HG03095 (cell line): ENCODE data around the gene MICA.
"Not testable (repeated sequence)": the region's sequence is repeated elsewhere in the genome, so short reads cannot be mapped to it uniquely, and the experiment has no call there.

Source experiments
- ATAC-seq: cut with Tn5 transposase; IDR thresholded peaks from one replicate; pipeline ENCODE4 v1.9.1; 2021; ENCODE audit warnings: moderate library complexity; ENCODE audit not compliant: unreplicated experiment

The MICA gene

DNA sequence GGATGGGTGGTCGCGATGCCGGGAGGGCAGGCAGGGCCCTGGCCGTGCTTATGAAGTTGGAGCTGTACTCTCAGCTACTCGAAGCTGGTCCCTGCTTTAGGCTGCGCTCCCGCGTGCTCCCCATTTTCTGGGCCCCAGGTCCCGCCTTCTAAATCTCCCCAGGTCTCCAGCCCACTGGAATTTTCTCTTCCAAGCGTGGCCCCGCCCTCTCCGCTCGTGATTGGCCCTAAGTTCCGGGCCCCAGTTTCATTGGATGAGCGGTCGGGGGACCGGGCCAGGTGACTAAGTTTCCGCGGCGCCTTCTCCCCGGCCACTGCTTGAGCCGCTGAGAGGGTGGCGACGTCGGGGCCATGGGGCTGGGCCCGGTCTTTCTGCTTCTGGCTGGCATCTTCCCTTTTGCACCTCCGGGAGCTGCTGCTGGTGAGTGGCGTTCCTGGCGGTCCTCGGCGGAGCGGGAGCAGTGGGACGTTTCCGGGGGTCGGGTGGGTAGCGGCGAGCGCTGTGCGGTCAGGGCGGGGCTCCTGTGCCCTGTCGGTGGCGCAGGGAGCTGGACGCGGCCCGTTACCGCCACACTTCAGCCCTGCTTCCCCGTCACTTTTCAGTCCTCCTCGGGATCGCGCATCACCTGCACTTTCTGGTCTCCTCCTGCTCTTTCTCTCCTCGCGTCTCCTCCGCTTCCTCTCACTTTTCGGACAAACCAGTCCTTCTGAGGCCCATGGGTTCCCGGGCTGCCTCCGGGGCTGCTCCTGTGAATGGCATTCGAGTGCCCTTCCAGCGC is at the start of gene MICA:
MICA (plus strand) TSS at position 313 of the 778 bp plus-strand sequence; CDS start at position 351, 38 bp downstream.
- no peak for ATAC-seq

DNA sequence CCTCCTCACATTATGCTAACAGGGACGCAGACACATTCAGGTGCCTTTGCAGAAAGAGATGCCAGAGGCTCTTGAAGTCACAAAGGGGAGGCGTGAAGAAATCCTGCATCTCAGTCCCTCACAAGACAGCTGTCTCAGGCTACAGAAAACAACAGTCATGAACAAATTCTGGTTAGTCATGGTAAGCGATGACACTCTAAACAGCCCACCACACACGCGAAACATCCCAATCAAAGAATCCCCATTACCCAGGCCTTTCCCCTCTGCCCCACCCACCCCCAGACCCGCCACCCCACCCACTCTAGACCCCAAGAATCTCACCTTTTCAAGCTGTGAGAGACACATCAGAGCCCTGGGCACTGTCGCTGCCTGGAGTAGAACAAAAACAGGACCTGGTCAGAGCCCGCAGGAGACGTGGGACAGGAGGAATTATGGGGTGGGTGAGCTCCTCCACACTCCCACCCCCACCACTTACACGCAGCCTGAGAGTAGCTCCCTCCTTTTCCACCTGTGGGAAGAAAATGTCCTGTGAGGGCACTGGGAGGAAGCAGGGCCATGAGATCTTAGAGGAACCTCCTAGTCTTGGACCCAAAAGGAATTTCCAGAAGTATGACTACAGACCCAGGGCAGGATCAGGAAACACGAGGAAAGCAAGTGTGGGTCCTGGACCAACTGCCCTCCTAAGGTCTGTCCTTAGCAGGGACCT is 49.1 kb upstream of the MICA start:
- ATAC-seq, result no peak

- no peak for ATAC-seq
These were observed 48.4 kb upstream of the MICA start for GRCh38 chr6:31354864-31355582.

- no peak for ATAC-seq
These were observed 47.8 kb upstream of the MICA start for GRCh38 chr6:31355583-31355948.

GRCh38 chr6:31356216-31356945 is 47.0 kb upstream of the MICA start:
- ATAC-seq, result no peak

- peak; percentile 62 for ATAC-seq
These were observed 46.4 kb upstream of the MICA start, which contains the start of gene HLA-B for GRCh38 chr6:31356946-31357466. TSS of gene HLA-B (minus strand) at chr6:31357179. CDS start at chr6:31357158, 21 bp downstream.

- ATAC-seq, result no peak
These were observed 45.5 kb upstream of the MICA start for GRCh38 chr6:31357886-31358285.

DNA sequence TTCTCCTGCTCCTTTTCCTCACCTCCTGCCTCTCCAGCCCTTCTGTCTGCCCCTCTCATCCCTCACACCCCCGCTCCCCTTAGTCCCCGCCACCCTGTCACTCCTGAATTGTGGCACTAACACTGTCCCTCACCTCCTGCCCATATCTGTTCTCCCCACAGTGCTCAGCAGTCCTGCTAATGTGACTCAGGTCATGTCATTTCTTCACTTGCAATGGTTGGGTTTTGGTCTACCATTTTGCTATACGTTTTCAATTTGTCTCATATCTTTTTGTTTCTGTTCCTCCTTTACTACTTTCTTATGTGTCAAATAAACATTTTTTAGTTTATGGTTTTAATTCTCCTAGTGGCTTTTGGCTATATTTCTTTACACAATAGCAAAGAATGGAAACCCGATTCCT is 45.1 kb upstream of the MICA start:
- ATAC-seq, result no peak

DNA sequence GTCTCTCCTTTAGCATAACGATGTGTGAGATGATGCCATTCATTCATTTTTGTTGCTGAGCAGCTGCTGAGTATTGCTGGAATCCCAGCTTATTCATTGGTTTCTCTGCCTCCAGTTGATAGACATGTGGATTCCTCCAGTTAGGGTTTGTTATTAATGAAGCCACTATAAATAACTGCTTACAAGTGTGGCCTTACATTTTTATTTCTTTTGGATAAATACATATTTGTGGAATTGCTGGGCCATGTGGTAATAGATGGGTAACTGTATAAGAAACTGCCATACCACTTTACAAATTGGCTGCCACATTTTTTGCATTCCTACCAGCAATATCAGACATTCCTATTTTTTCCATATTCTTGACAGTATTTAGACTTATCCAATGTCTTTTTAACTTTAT is 43.8 kb upstream of the MICA start:
- no peak for ATAC-seq

- no peak for ATAC-seq
These were observed 40.6 kb upstream of the MICA start for GRCh38 chr6:31362751-31363150.

DNA sequence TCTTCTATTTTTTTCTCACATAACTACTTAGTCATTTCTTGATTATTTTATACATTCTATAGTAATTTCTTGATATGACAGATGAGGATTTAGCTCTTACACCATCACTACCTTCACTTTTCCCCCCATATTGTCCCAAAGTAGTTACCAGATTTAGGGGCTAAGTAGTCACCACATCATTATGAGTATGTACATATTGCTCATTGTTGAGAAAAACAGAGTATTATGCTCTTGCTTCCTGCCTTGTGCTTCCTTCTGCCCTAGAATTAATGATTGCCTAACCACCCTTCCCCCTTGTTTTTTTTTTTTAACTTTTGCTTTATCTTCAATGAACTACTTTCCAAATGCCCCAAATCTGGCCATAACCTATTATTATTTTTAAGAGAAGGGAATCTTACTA is 39.6 kb upstream of the MICA start:
- ATAC-seq, result no peak

DNA sequence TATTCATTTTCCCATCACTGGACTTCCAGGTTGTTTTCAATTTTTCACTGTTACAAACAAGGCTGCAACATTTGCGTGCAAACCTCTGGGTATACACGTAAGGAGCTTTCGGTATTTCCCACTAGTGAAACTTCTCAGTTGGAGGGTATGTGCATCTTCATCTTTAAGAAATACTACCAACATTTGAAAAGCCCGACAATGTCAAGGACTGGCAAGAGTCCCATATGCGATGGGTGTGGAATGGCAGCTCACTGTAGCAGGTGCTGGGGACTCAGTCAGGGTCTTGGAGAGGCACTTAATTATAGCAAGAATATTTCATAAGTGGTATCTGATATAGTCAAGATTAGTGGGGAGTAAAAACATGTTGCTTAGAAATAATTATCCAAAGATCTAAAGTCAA is 37.5 kb upstream of the MICA start:
- no peak for ATAC-seq

- no peak for ATAC-seq
These were observed 36.5 kb upstream of the MICA start for GRCh38 chr6:31366693-31367470.

DNA sequence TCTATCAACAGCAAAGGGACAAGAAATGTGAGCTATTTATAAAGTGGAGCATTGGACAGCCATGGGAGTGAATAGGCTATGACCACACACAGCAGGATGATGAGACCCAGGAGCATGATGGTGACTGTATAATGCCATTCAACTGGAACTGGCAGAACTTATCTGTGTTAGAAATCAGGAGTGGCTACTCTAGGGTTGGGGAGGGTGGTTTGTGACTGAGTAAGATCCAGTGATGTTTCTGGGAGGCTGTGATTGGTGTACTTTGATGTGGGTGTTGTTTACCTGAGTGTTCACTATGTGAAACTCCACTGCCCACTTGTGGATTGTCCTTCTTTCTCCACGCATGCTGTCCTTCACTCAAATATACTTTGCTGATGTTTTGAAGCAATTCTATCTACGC is 34.9 kb upstream of the MICA start:
- no peak for ATAC-seq

- not testable (repeated sequence) for ATAC-seq
These were observed 29.3 kb upstream of the MICA start for GRCh38 chr6:31374118-31374517.

DNA sequence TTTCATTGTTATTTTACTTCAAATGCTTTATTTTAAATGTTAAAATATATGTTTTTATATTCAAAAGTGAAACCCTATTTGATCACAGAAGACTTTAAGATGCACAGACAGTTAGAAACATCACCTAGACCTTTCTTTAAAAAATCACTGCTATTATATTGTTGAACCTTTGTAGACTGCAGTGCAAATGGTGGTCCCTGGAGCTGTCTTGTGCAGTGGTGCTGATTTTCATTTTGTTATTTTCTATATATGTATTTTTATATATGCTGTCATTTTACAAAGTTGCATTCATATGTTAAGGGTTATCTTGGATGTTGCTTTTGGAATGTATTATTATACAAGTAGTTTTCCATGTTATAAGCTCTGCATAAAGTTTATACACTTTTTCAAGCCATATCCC is 27.7 kb upstream of the MICA start:
- ATAC-seq, result no peak

GRCh38 chr6:31377029-31377428 is 26.4 kb upstream of the MICA start:
- ATAC-seq, result no peak

DNA sequence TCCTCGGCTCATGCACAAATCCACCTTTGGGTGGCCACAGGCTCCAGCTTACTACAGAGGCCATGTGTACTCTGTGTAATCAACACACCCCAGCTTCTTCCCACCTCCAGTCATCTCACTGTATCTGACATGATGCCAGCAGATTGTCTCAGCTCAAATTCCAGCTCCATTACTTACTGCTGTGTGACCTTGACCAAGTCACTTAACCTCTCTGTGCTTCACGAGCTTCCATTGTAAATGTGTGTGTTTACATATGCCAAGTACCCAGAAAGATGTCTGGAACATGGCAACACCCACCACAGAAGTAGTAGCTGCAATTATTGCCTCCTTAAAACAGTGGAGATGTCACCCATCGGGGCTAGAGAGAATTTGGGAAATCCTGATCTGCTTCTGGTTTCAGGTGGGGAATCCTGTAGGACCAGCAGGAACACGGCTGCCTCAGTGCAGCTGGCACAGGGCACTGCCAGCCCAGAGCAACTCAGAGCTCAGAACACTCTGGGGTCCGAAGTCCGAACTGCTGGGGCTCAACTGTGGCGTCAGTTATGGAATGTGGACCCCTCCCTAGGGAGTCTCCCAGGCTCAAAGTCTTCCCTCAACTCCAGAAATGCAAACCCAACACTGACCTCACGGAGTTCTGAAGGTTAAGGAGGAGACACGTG is 25.2 kb upstream of the MICA start:
- ATAC-seq, result no peak

DNA sequence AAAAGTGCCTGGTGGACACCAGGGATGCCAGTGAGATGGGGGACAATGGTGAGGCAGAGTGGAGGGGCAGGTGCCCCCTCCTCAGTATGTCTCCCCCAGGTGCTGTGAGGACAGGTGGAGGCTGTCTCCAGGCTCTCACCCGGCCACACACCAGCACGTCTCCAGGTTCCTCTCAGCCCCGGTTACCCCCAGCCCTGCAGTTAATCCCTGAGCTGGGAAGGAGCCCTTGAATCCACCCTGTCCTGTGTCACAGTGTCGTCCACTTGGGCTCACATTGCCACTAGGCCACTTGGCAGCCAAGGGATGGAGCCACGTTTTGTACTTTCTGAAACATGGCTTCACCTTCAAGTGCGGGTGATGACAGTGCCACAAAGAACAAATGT is 24.7 kb upstream of the MICA start:
- no peak for ATAC-seq

DNA sequence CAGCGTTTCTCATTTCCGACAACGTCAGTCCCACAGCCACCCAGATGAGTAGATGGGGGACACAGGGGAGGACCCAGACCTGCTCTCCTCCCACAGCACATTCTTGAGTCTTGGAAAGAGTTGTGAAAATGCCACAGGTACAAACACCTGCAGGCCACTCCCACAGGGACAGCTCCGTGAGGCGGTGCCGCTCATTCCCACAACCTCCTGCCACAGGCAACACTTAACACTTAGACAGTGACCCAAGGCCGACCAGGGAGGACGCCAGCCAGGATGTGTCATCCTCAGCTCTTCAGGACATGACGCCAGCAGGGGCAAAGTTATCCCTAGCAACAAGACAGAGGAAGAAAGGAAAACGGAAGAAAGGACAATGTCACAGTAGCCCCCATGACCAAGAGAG is 23.5 kb upstream of the MICA start:
- ATAC-seq, result no peak
